Neural cell (in vitro differentiated cells): Measurements from ENCODE around the gene LRBA. TPM values are rescaled to one million over a fixed set of nuclear protein-coding genes. Genes with fewer than 3 reads are reported as not detected.

ENCODE experiments used
- H2AFZ ChIP-seq: fragments of 200-600, 300-800 bp; sonication (generic), shearing (Covaris generic); 2 replicates; pipeline ENCODE4 v1.6.0; 2014; ENCODE audit warnings: low read depth, mild to moderate bottlenecking, antibody characterized with exemption, low read length, moderate library complexity
- H3F3A ChIP-seq: fragments of 200-600 bp; shearing (Covaris generic); 2 replicates; pipeline ENCODE4 v1.6.1; 2016; ENCODE audit warnings: mild to moderate bottlenecking, moderate library complexity, mixed read lengths, antibody characterized with exemption, low read length; ENCODE audit not compliant: insufficient read depth, poor library complexity, severe bottlenecking
- H3K27ac ChIP-seq: fragments of 200-600, 300-800 bp; sonication (generic), shearing (Covaris generic); 2 replicates; pipeline ENCODE4 v1.5.1; 2014; ENCODE audit warnings: mild to moderate bottlenecking, low read length, moderate library complexity
- H3K27me3 ChIP-seq: fragments of 300-800, 200-600 bp; sonication (generic), shearing (Covaris generic); 2 replicates; pipeline ENCODE4 v1.6.0; 2014; ENCODE audit warnings: mild to moderate bottlenecking, low read depth, low read length, moderate library complexity; ENCODE audit not compliant: insufficient read depth
- H3K36me3 ChIP-seq: fragments of 300-800, 200-600 bp; sonication (generic), shearing (Covaris generic); 2 replicates; pipeline ENCODE4 v1.5.1; 2014; ENCODE audit warnings: mild to moderate bottlenecking, antibody characterized with exemption, low read length, moderate library complexity; ENCODE audit not compliant: insufficient read depth
- H3K4me2 ChIP-seq: fragments of 300-800, 200-600 bp; sonication (generic), shearing (Covaris generic); 2 replicates; pipeline ENCODE4 v1.6.0; 2014; ENCODE audit warnings: mild to moderate bottlenecking, low read length
- H3K4me3 ChIP-seq: fragments of 300-800, 200-600 bp; sonication (generic), shearing (Covaris generic); 2 replicates; pipeline ENCODE4 v1.5.1; 2014; ENCODE audit warnings: mild to moderate bottlenecking, low read length, moderate library complexity
- H3K79me2 ChIP-seq: fragments of 200-600 bp; shearing (Covaris generic); replicated peaks from 2 replicates; pipeline ENCODE4 v1.6.0; 2014; ENCODE audit warnings: mild to moderate bottlenecking, low read length, moderate library complexity; ENCODE audit not compliant: insufficient read depth
- H3K9ac ChIP-seq: fragments of 300-800, 200-600 bp; sonication (generic), shearing (Covaris generic); 2 replicates; pipeline ENCODE4 v1.6.1; 2016; ENCODE audit warnings: mild to moderate bottlenecking, low read length, mixed read lengths
- H3K9me2 ChIP-seq: fragments of 200-600 bp; shearing (Covaris generic); 2 replicates; pipeline ENCODE4 v1.6.1; 2016; ENCODE audit warnings: mild to moderate bottlenecking, low read length, mixed read lengths; ENCODE audit not compliant: insufficient read depth
- H3K9me3 ChIP-seq: fragments of 200-600, 300-800 bp; sonication (generic), shearing (Covaris generic); 2 replicates; pipeline ENCODE4 v1.6.1; 2016; ENCODE audit warnings: mild to moderate bottlenecking, mixed run types, low read length, moderate library complexity, mixed read lengths
- H4K20me1 ChIP-seq: fragments of 200-600 bp; shearing (Covaris generic); 2 replicates; pipeline ENCODE4 v1.6.1; 2016; ENCODE audit warnings: mild to moderate bottlenecking, mixed run types; ENCODE audit not compliant: insufficient read depth
- CTCF ChIP-seq: fragments of 450-650 bp; IDR thresholded peaks from 2 replicates; pipeline ENCODE4 v1.5.1; 2014; ENCODE audit warnings: antibody characterized with exemption, mild to moderate bottlenecking, moderate library complexity; ENCODE audit not compliant: poor library complexity, severe bottlenecking
- EP300 ChIP-seq: fragments of 450-650 bp; conservative IDR thresholded peaks from 2 replicates; pipeline ENCODE4 v1.6.1; 2014; ENCODE audit warnings: antibody characterized with exemption, mild to moderate bottlenecking, moderate library complexity; ENCODE audit not compliant: poor library complexity, severe bottlenecking
- EZH2 ChIP-seq: fragments of 200-600, 300-800 bp; shearing (Covaris generic), sonication (generic); IDR thresholded peaks from 2 replicates; pipeline ENCODE4 v1.6.1; 2014; ENCODE audit warnings: antibody characterized with exemption, low read length, borderline replicate concordance, mild to moderate bottlenecking; ENCODE audit not compliant: insufficient read depth, poor library complexity, severe bottlenecking
- POLR2AphosphoS5 ChIP-seq: IDR thresholded peaks from 2 replicates; pipeline ENCODE4 v1.6.1; 2012
- REST ChIP-seq: IDR thresholded peaks from 2 replicates; pipeline ENCODE4 v1.6.1; 2012; ENCODE audit warnings: borderline replicate concordance
- SMC3 ChIP-seq: fragments of 450-650 bp; conservative IDR thresholded peaks from 2 replicates; pipeline ENCODE4 v1.6.1; 2014; ENCODE audit warnings: antibody characterized with exemption, mild to moderate bottlenecking, moderate library complexity; ENCODE audit not compliant: poor library complexity
- TAF1 ChIP-seq: IDR thresholded peaks from 2 replicates; pipeline ENCODE4 v1.6.1; 2012; ENCODE audit warnings: low read depth
- polyA plus RNA-seq: library from polyadenylated mRNA; depleted of rRNA; stranded (reverse); fragments of >200 nt; gene quantifications from 2 replicates; pipeline ENCODE4 v1.2.3, GENCODE V29; 2014

The LRBA gene
- polyA plus RNA-seq, 1 donor from 2014 or later = 7.1 TPM

DNA sequence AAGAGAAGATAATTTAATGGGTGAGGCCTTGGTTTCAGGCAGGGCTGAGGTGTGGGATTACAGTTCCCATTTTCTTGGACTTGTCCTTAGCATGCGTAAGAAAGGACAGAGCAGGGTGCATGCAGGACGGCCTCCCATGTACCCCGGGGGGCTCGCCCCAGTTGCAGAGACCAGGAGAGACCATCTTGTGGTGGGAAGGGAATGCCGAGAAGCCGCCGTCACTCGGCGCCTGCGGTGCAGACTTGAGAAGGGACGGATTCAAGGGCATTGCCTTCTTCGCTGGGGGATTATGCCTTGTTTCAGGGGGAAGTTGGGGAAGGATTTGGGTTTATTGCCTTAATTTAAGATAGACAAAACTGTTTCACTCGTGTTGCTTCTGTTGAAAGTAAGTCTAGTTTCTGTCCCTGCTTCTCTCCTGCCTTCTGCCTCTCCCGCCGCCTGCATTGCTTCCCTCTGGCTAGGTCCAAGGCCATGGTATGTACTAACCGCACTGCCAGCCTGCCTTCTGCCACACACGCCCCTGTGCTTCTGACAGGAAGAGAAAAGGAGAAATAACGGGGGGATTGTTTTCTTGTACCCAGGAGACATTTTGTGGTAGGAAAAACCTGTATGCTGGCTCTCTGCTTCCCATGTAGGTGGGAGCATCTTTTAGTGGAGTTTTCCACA, 761.0 kb downstream of the LRBA start:
- Histone ChIP-seq H3K4me2 (no peak overlapping the region), H3K36me3 (peaks cover 44% of the 10 kb centered on the region)

GRCh38 chr4:150253416-150253815, 761.7 kb downstream of the LRBA start:
- Histone ChIP-seq H3K4me3 (no peak overlapping the region), H4K20me1 (no peaks in the 10 kb centered on the region), H3K27ac (no peak overlapping the region), H3K9me3 (no peaks in the 10 kb centered on the region), H3K9me2 (no peaks in the 10 kb centered on the region), H2AFZ (no peak overlapping the region), H3K27me3 (no peaks in the 10 kb centered on the region), H3K36me3 (peaks cover 46% of the 10 kb centered on the region), H3K9ac (no peak overlapping the region), H3F3A (peaks cover 4% of the 10 kb centered on the region), H3K79me2 (no peaks in the 10 kb centered on the region), H3K4me2 (no peak overlapping the region)
- TF ChIP-seq POLR2AphosphoS5 (no peak), EP300 (no peak), REST (no peak), TAF1 (no peak), SMC3 (no peak), CTCF (no peak), EZH2 (no peak)

More for the DNA sequence above, 761.0 kb downstream of the LRBA start:
- no peak overlapping the region for H3K4me3 ChIP-seq
- no peaks in the 10 kb centered on the region for H3K9me3 ChIP-seq
- no peaks in the 10 kb centered on the region for H3K9me2 ChIP-seq
- no peaks in the 10 kb centered on the region for H3K27me3 ChIP-seq
- H2AFZ ChIP-seq = no peak overlapping the region
- H3K79me2 ChIP-seq = no peaks in the 10 kb centered on the region
- TF ChIP-seq REST (no peak), CTCF (no peak), EP300 (no peak)
- H3K27ac ChIP-seq = no peak overlapping the region
- H4K20me1 ChIP-seq = no peaks in the 10 kb centered on the region
- peaks cover 4% of the 10 kb centered on the region for H3F3A ChIP-seq
- H3K9ac ChIP-seq = no peak overlapping the region
